Ovary (tissue), 9 donors: ENCODE data around the gene ADCY1. TPM values are rescaled to one million over a fixed set of nuclear protein-coding genes. Genes with fewer than 3 reads are reported as not detected.
A peak's percentile ranks its signal among the peaks of the same experiment; 100 is the strongest.

ENCODE experiments used
- DNase-seq, 5 donors: peaks; one replicate each; pipeline ENCODE4 v3.0.0-alpha.2; 2019 to 2020
- H3K27ac ChIP-seq, 2 donors: fragments of 200-600 bp; one replicate each; pipeline versions ENCODE4 v1.5.1 to v1.8.0; 2019 to 2022
- H3K27me3 ChIP-seq: fragments of 200-600 bp; one replicate; pipeline ENCODE4 v1.8.0; 2022
- H3K36me3 ChIP-seq: fragments of 200-600 bp; sonication (generic); one replicate; pipeline ENCODE4 v1.5.1; 2019
- H3K4me1 ChIP-seq: one replicate; pipeline ENCODE4 v1.8.1; 2013; ENCODE audit warnings: mild to moderate bottlenecking, moderate library complexity; ENCODE audit not compliant: insufficient read depth
- H3K4me3 ChIP-seq: fragments of 200-600 bp; sonication (generic); one replicate; pipeline ENCODE4 v1.5.1; 2017
- H3K9me3 ChIP-seq, 2 donors: fragments of 200-600 bp in 1 of 2; sonication (generic) in 1 of 2; one replicate each; pipeline versions ENCODE4 v1.5.1 to v1.8.1; 2013 to 2019; ENCODE audit warnings: mild to moderate bottlenecking in 1 of 2, moderate library complexity in 1 of 2
- CTCF ChIP-seq, 3 donors: fragments of 450-650 bp in 2 of 3; fragments of 200-600 bp in 1 of 3; IDR thresholded peaks; one replicate each; pipeline versions ENCODE4 v1.5.1 to v1.8.0; 2016 to 2022; ENCODE audit warnings: antibody characterized with exemption in 3 of 3, mild to moderate bottlenecking in 1 of 3
- EP300 ChIP-seq: sonication (generic); formaldehyde crosslinking; IDR thresholded peaks from one replicate; pipeline ENCODE4 v1.6.1; 2017; ENCODE audit warnings: antibody characterized with exemption
- POLR2A ChIP-seq: fragments of 450-650 bp; IDR thresholded peaks from one replicate; pipeline ENCODE4 v1.6.1; 2017; ENCODE audit warnings: antibody characterized with exemption, mild to moderate bottlenecking, moderate library complexity
- WGBS, 3 donors: extraction: QIAGEN DNeasy Blood & Tissue Kit in 1 of 3; methylation state at CpG; one replicate each; pipeline versions ENCODE4 v1.1.5 to v1.1.7; 2013 to 2017; 5-methylcytosine and 5-hydroxymethylcytosine counted together
- intact Hi-C, 4 donors: fragments of 100-400 bp; cut with DNase I; formaldehyde crosslinking; loops; one replicate each; pipeline versions ENCODE4 v1.11.0 to v1.15.1; 2022 to 2023
- polyA plus RNA-seq, 2 donors: library from polyadenylated mRNA; stranded (reverse); fragments of 200-250 nt in 1 of 2; fragments of 350-450 nt in 1 of 2; fragmentation: Illumina TruSeq in 1 of 2; extraction: RNeasy Lipid Tissue Mini Kit (QIAGEN cat#74804) in 1 of 2; gene quantifications; one replicate each; pipeline ENCODE4 v1.2.3, GENCODE V29; 2013 to 2014
- total RNA-seq, 7 donors: library from RNA; depleted of rRNA in 2 of 7; stranded (reverse); fragments of >200 nt in 2 of 7; fragmentation: NEBNext Ultra II Directional in 3 of 7; extraction: Animal tissue kit (Norgen Biotek cat#: 25700) in 3 of 7; gene quantifications; one replicate each; pipeline versions ENCODE4 v1.1.0 to v1.2.4, GENCODE V29; 2016 to 2023
- donor health status: DM: no; HTN: no; CAD: no; lungs with moderate emphysema.
- donor health status: DM: no; HTN: no; CAD: no.
- donor health status: Bipolar disorder and iron deficiency.
- donor health status: DM: yes; HTN: yes; CAD: no.
- donor health status: DM: no; HTN: no; CAD: no.
- donor health status: DM: yes; HTN: yes; CAD: no.

ADCY1 gene
- total and polyA plus RNA-seq, 9 donors, result 0.40 to 3.7 (median 1.7) TPM

- H3K9me3 ChIP-seq, result no peaks in the 10 kb centered on the region
- 31 to 38% (median 36%) methylated on average over 7 of the region's 7 CpGs for WGBS, 3 donors
- H3K36me3 ChIP-seq, result no peaks in the 10 kb centered on the region
- H3K27me3 ChIP-seq, result no peaks in the 10 kb centered on the region
- H3K27ac ChIP-seq, result no peak overlapping the region
- peaks cover 3% of the 10 kb centered on the region for H3K4me1 ChIP-seq
- H3K4me3 ChIP-seq, result no peak overlapping the region
- intact Hi-C loops, result no loop called here
- TF ChIP-seq EP300 (no peak), CTCF (IDR thresholded peaks at IDR 0.05) (no peak), POLR2A (no peak)
- peak in 1 of 5 donors; percentile 7 for DNase-seq
These were observed 5.2 kb downstream of the ADCY1 start for GRCh38 chr7:45579391-45579801.

GRCh38 chr7:45580053-45580872 is 6.1 kb downstream of the ADCY1 start:
- peaks cover 1% of the 10 kb centered on the region for H3K4me1 ChIP-seq
- H3K27me3 ChIP-seq, result no peaks in the 10 kb centered on the region
- no peaks in the 10 kb centered on the region for H3K36me3 ChIP-seq
- H3K27ac ChIP-seq, result no peak overlapping the region
- WGBS, 3 donors, result 73 to 78% (median 76%) methylated on average over 16 of the region's 16 CpGs
- DNase-seq, result peak in 1 of 5 donors; percentile 7
- H3K4me3 ChIP-seq, result no peak overlapping the region
- TF ChIP-seq EP300, result no peak
- TF ChIP-seq POLR2A, result no peak
- no peak for TF ChIP-seq CTCF (IDR thresholded peaks at IDR 0.05)
- intact Hi-C loops, result no loop called here
- no peaks in the 10 kb centered on the region for H3K9me3 ChIP-seq

GRCh38 chr7:45581271-45581780 is 7.2 kb downstream of the ADCY1 start:
- WGBS, 3 donors, result 76 to 80% (median 77%) methylated on average over 6 of the region's 6 CpGs

GRCh38 chr7:45582136-45582749 is 8.1 kb downstream of the ADCY1 start:
- Histone ChIP-seq H3K27me3 (no peaks in the 10 kb centered on the region), H3K27ac (no peak overlapping the region), H3K4me1 (no peaks in the 10 kb centered on the region), H3K36me3 (no peaks in the 10 kb centered on the region), H3K4me3 (no peak overlapping the region), H3K9me3 (no peaks in the 10 kb centered on the region)
- intact Hi-C loops, result no loop called here
- DNase-seq, result no peak
- WGBS, 3 donors, result 45 to 58% (median 55%) methylated on average over 5 of the region's 5 CpGs
- TF ChIP-seq EP300 (no peak), CTCF (IDR thresholded peaks at IDR 0.05) (no peak), POLR2A (no peak)

More at GRCh38 chr7:45581271-45581780, 7.2 kb downstream of the ADCY1 start:
- peak in 1 of 5 donors; percentile 1 for DNase-seq
- no peak overlapping the region for H3K27ac ChIP-seq
- intact Hi-C loops, result no loop called here
- no peaks in the 10 kb centered on the region for H3K4me1 ChIP-seq
- H3K4me3 ChIP-seq, result no peak overlapping the region
- H3K9me3 ChIP-seq, result no peaks in the 10 kb centered on the region
- H3K27me3 ChIP-seq, result no peaks in the 10 kb centered on the region
- TF ChIP-seq EP300 (no peak), POLR2A (no peak), CTCF (IDR thresholded peaks at IDR 0.05) (no peak)
- H3K36me3 ChIP-seq, result no peaks in the 10 kb centered on the region
